ENCODE measurements around the gene KDSR.

DNA sequence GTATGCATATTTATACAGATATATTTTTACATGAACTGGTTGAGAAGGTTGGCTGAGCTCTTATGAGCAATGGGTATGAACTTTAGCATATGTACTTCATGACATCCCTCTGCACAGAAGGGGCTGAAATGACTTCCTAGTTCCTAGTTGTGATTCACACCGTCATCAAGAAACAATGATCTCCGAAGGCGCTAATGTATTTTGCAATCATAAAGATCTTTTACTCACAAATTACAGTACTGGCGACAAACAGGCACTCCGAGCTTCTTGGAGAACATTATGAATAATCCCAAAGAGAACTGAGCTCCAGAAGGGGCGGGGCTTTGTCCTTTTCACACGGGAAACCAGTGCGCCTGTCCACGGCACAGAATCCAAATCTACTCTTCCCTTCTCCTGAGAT, 65.6 kb downstream of the KDSR start:
- TF ChIP-seq, protein P1, sequence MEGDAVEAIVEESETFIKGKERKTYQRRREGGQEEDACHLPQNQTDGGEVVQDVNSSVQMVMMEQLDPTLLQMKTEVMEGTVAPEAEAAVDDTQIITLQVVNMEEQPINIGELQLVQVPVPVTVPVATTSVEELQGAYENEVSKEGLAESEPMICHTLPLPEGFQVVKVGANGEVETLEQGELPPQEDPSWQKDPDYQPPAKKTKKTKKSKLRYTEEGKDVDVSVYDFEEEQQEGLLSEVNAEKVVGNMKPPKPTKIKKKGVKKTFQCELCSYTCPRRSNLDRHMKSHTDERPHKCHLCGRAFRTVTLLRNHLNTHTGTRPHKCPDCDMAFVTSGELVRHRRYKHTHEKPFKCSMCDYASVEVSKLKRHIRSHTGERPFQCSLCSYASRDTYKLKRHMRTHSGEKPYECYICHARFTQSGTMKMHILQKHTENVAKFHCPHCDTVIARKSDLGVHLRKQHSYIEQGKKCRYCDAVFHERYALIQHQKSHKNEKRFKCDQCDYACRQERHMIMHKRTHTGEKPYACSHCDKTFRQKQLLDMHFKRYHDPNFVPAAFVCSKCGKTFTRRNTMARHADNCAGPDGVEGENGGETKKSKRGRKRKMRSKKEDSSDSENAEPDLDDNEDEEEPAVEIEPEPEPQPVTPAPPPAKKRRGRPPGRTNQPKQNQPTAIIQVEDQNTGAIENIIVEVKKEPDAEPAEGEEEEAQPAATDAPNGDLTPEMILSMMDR (IDR thresholded peaks at IDR 0.05): no peak
- TF ChIP-seq POLR2A (IDR thresholded peaks at IDR 0.05) (no peak), POLR2AphosphoS5 (IDR thresholded peaks at IDR 0.05; ENCODE audit: insufficient read depth in 1 of 2, low read depth in 1 of 2) (no peak)
